Fibroblast of mammary gland (primary cell): ENCODE results near the gene IL1RAPL1.
A peak's percentile ranks its signal among the peaks of the same experiment; 100 is the strongest.

Source experiments
- DNase-seq: peaks from one replicate; pipeline ENCODE4 v3.0.0-alpha.2; 2010; ENCODE audit warnings: low read depth
- H3K4me3 ChIP-seq: 2 replicates; pipeline ENCODE4 v1.5.1; 2011; ENCODE audit warnings: low read depth, mild to moderate bottlenecking, low read length, moderate library complexity; ENCODE audit not compliant: control insufficient read depth
- CTCF ChIP-seq: conservative IDR thresholded peaks from 2 replicates; pipeline ENCODE4 v1.5.1; 2011; ENCODE audit warnings: low read depth, low read length, inconsistent platforms; ENCODE audit not compliant: control insufficient read depth, insufficient read depth

The IL1RAPL1 gene

DNA sequence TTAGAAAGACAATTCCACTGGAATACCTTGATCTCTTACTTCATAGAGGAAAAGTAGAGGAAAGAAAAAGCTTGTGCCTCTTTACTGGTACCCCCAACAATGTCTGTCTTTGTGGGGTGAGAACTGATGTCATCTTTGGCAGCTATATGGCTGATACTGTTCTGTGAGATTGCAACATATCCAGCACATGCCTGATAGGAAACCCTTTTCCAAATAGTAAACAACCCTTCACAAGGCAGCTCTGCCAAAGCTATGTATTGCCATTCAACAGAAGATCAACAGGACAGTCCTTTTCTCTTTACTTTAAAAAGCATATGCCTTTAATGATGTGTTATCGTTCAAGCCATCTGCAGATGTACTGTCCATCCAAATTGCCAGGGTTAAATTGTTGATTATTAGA is 105.9 kb downstream of the IL1RAPL1 start:
- TF ChIP-seq CTCF: no peak
- no peak overlapping the region for H3K4me3 ChIP-seq
- no peak for DNase-seq

DNA sequence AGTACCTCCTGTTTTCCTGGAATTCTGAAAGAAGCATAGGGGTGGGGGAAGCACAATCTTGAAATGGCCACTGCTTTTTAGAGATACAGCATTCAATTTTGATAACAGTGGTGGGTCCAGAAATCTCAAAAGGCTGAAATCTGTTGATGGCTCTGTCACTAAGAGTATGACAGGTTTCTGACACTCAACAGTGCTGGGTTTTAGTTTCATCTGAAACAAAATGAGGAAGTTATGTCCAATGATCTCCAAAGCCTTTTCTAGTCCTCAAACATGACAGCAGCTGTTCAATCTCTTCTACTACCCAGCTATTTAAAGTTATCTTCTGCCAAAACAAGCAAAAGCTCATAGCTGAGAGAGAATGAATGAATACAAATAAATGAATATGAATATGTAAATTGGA is 110.5 kb downstream of the IL1RAPL1 start:
- H3K4me3 ChIP-seq: no peak overlapping the region
- TF ChIP-seq CTCF: no peak
- no peak for DNase-seq

DNA sequence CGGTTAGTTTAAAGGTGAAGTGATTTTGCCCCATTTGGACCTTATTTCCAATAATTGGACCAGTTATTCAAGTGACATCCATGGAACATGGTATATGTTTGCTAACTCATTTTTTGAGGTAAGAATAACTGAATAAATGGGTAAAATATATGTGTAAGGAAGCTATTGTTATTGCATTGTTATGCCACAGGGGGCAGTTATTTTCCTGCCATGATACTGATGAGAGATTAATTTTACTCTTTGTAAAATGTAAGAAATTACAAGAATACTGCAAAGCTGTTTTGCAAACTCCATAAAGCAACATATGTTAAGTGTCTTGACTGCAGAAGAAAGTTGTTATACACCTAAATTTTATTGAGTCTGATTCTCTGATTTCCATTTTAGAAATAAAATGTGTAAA is 114.0 kb downstream of the IL1RAPL1 start:
- TF ChIP-seq CTCF: peak; percentile 5
- no peak overlapping the region for H3K4me3 ChIP-seq
- no peak for DNase-seq

DNA sequence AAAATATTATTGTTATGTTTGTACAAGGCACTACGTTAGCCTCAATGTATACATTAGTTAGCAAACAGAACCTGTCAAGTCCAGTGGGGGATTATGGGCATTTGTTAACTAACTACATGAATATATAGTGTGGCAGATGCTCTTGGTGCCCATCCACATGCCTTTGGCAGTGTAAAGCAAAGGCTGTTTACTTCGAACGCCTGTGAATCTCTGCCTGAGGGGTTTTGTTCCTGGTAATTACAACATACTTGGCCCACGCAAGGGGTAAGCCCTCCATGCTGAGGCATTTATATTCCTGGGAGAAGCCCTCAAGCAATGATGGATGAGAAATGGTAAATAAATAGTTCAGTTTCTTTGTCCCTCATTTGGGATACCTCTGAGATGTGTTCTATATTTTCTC is 119.7 kb downstream of the IL1RAPL1 start:
- DNase-seq: no peak
- no peak for TF ChIP-seq CTCF
- H3K4me3 ChIP-seq: no peak overlapping the region

DNA sequence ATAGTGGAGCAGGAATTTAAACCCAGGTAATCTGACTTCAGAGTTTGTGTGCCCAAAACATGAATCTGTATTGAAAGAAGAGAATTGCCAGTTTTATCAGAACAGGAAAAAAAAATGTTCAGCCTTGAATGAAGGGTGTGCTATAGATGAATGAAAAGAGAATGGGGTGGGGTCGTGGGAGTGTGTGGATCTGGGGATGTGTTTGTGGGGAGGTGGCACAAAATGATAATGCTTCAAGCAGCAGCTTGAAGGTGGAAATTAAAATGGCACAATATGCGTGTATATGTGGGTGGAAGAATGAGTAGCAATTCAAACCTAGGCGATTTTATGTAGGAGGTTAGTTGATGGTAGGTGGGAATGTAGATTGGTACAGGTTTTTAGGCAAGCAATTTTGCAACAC is 122.2 kb downstream of the IL1RAPL1 start:
- TF ChIP-seq CTCF: no peak
- no peak for DNase-seq

DNA sequence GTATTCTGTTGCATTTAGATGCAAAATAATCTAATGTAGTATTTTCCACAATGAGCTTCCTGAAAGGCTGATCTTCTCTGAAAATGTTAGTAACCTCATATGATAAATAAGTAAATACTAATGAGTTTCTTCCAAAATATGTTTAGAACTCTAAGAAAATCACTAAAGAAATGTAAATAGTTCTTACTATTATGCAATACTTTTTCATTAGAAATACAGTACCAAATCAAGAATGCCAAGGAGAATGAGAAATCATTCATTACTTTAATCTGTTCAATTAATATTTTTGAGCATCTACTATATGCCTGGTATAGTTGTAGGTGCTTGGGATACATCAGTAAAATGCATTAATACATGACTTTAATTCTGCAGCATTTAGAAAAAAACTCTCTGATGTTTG is 130.6 kb downstream of the IL1RAPL1 start:
- DNase-seq: no peak
- no peak overlapping the region for H3K4me3 ChIP-seq
- no peak for TF ChIP-seq CTCF

More for the DNA sequence above, 122.2 kb downstream of the IL1RAPL1 start:
- no peak overlapping the region for H3K4me3 ChIP-seq

GRCh38 chrX:28718450-28718849 is 131.2 kb downstream of the IL1RAPL1 start:
- DNase-seq: no peak

More at GRCh38 chrX:28718450-28718849, 131.2 kb downstream of the IL1RAPL1 start:
- H3K4me3 ChIP-seq: no peak overlapping the region
- no peak for TF ChIP-seq CTCF
